Ectodermal cell (in vitro differentiated cells): ENCODE data around the gene PDE6D. TPM values are rescaled to one million over a fixed set of nuclear protein-coding genes. Genes with fewer than 3 reads are reported as not detected.
A peak's percentile ranks its signal among the peaks of the same experiment; 100 is the strongest.

Source experiments
- H3K27ac ChIP-seq: 2 replicates; pipeline ENCODE4 v1.7.0; 2013; ENCODE audit warnings: mild to moderate bottlenecking, low read depth, low read length; ENCODE audit not compliant: insufficient read depth, poor library complexity, severe bottlenecking
- H3K27me3 ChIP-seq: 2 replicates; pipeline ENCODE4 v1.7.0; 2013; ENCODE audit warnings: mild to moderate bottlenecking, low read length; ENCODE audit not compliant: insufficient read depth, control insufficient read depth, poor library complexity, severe bottlenecking
- H3K36me3 ChIP-seq: one replicate; pipeline ENCODE4 v1.7.0; 2013; ENCODE audit warnings: low read length; ENCODE audit not compliant: control insufficient read depth, insufficient read depth
- H3K4me1 ChIP-seq: one replicate; pipeline ENCODE4 v1.7.0; 2013; ENCODE audit warnings: low read length; ENCODE audit not compliant: control insufficient read depth, insufficient read depth
- H3K4me3 ChIP-seq: 2 replicates; pipeline ENCODE4 v1.7.0; 2013; ENCODE audit warnings: low read depth, low read length, control low read depth; ENCODE audit not compliant: insufficient read depth
- H3K9me3 ChIP-seq: 2 replicates; pipeline ENCODE4 v1.7.0; 2013; ENCODE audit warnings: mild to moderate bottlenecking, low read length, moderate library complexity; ENCODE audit not compliant: control insufficient read depth
- WGBS, 2 experiments: methylation state at CpG; one replicate each; pipeline ENCODE4 v1.1.7; 2013; ENCODE audit warnings: missing lambda C conversion rate in 2 of 2; 5-methylcytosine and 5-hydroxymethylcytosine counted together
- polyA plus RNA-seq, 4 experiments: library from polyadenylated mRNA; stranded (reverse); fragments of 50-300 nt; gene quantifications; one replicate each; pipeline ENCODE4 v1.2.3, GENCODE V29; 2013

PDE6D gene
- polyA plus RNA-seq (2013, experiment 1 of 4): 38.1 TPM
- polyA plus RNA-seq (2013, experiment 2 of 4): 33.7 TPM
- 37.0 TPM for polyA plus RNA-seq (2013, experiment 3 of 4)
- 39.5 TPM for polyA plus RNA-seq (2013, experiment 4 of 4)

- H3K9me3 ChIP-seq: no peaks in the 10 kb centered on the region
- no peaks in the 10 kb centered on the region for H3K36me3 ChIP-seq
- H3K27me3 ChIP-seq: peaks cover 10% of the 10 kb centered on the region
- 0% methylated on average over 67 of the region's 67 CpGs for WGBS, 2 experiments
- H3K4me3 ChIP-seq: peak within 1 kb of the TSS; percentile 84
- peaks cover 4% of the 10 kb centered on the region for H3K4me1 ChIP-seq
- no peak within 1 kb of the TSS for H3K27ac ChIP-seq
Observed at GRCh38 chr2:231780909-231781797, at the start of gene PDE6D. PDE6D (minus strand) TSS chr2:231781282; CDS start chr2:231781114, 168 bp downstream.

DNA sequence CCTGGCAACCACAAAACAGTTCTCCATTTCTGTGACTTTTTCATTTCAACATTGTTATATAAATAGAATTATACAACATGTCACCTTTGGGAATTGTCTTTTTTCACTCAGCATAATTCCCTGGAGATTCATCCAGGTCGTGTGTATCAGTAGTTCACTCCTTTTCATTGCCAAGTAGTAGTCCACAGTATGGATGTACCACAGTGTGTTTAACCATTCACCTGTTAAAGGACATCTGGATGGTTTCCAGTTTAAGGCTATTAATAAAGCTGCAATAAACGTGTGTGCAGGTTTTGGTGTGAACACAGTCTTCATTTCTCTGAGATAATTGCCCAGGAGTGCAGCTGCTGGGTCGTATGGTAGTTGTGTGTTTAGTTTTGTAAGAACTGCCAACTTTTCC, 40.8 kb upstream of the PDE6D start:
- Histone ChIP-seq H3K36me3 (no peaks in the 10 kb centered on the region), H3K9me3 (peaks cover 5% of the 10 kb centered on the region), H3K4me1 (no peaks in the 10 kb centered on the region), H3K27me3 (no peaks in the 10 kb centered on the region), H3K4me3 (no peak overlapping the region), H3K27ac (no peak overlapping the region)
- 50 to 60% methylated on average over 3 of the region's 3 CpGs for WGBS, 2 experiments

DNA sequence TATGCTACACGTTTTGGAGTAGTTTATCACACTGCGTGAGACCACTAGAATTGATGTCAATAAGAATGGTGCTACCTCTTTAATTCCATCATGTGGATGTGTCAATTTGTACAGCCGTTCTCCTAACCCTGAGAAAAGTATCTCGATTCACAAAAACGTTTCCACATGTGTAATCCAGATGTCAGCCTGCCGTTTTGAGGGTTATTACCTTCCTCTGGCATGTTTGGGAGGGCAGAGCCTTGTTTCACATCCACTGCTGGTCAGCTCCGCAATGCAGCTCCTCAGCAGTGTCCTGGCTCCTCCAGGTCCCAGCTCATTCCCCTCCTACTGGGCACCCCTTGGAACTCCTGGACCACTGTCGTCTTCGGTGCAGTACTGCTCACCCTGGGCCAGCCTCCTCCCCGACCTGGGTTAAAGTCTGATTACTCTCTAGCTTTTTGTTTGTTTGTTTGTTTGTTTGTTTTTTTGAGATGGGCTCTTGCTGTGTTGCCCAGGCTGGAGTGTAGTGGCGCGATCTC, 39.8 kb upstream of the PDE6D start:
- no peak overlapping the region for H3K27ac ChIP-seq
- H3K4me1 ChIP-seq: no peaks in the 10 kb centered on the region
- H3K27me3 ChIP-seq: no peaks in the 10 kb centered on the region
- WGBS, 2 experiments: 80 to 84% methylated on average over 12 of the region's 12 CpGs
- peaks cover 5% of the 10 kb centered on the region for H3K9me3 ChIP-seq
- no peaks in the 10 kb centered on the region for H3K36me3 ChIP-seq
- H3K4me3 ChIP-seq: no peak overlapping the region

DNA sequence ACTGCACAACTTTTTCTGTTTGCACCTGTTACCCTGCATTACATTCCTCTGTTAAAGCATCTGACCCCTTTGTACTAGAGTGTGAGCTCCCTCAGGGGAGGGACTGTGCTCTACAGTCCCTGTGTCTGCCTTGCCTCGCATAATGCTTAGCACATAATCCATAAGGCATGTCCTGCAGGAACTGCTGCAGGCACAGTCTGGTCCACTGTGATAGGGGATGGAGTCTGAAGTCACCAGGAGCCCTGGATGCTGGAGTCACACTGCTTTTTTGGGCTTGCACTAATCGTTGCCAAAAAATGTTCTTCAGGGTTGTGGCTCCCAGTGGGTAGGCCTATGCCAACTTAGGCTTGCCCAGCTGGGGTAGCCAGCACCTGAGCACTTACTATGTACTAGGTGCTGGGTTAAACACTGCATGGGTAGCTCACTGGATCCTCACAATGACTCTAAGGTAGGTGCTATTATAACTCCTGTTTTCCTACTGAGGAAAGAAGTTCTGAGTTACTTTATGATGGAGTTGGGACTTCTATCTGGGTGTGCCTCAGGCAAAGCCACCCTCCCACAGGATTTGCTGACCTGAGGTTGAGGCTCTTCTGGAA, 38.5 kb upstream of the PDE6D start:
- 82 to 84% methylated on average over 2 of the region's 2 CpGs for WGBS, 2 experiments
- no peaks in the 10 kb centered on the region for H3K4me1 ChIP-seq
- no peaks in the 10 kb centered on the region for H3K27me3 ChIP-seq
- H3K27ac ChIP-seq: no peak overlapping the region
- H3K36me3 ChIP-seq: no peaks in the 10 kb centered on the region
- peaks cover 5% of the 10 kb centered on the region for H3K9me3 ChIP-seq
- H3K4me3 ChIP-seq: no peak overlapping the region

DNA sequence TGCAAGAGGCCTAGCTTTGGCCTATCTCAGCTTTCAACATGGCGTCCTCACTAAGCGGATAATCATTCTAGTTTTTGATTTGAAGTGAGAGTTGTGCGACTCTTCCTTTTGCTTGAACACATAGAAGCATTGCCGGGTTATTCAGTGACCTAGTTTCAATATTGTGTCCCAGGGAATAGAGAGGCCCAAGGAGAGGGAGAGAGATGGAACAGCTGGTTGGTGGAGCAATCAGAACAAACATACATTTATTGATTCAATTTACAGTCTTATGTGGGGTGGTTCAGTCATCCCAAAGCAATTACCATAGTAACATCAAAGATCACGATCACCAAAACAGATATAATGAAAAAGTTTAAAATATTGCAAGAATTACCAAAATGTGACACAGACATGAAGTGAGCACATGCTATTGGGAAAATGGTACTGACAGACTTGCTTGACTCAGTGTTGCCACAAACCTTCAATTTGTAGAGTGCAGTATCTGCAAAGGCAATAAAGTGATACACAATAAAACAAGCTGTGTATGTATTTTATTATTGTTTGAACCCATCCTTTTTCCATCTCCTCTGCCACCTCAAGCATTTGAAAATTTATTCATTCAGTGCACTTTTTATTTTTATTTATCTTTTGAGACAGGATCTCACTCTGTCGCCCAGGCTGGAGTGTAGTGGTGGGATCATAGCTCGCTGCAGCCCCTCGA, 35.4 kb upstream of the PDE6D start:
- 93 to 95% methylated on average over 7 to 8 of the region's 8 CpGs for WGBS, 2 experiments
- no peak overlapping the region for H3K4me3 ChIP-seq

DNA sequence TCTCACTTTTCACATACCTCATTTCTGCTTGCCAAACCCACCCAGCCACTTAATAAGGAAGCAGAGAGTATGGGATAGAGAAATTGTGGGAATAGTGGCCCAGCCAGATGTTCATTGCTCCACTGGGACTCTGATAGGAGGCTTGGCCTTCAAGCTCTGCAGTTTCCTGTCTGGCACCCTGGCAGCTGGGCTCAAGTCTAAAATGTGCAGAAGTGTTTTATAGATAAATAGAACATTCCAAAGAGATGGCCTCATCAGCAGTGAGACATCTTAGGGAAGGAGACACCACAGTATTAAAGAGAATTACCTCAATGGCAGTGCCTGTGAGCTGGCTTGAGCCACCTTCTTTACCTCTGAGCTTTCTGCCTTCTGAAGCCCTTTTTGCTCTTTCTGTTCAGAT, 29.8 kb upstream of the PDE6D start:
- no peak overlapping the region for H3K27ac ChIP-seq
- no peak overlapping the region for H3K4me3 ChIP-seq
- H3K27me3 ChIP-seq: no peaks in the 10 kb centered on the region
- H3K36me3 ChIP-seq: peaks cover 18% of the 10 kb centered on the region
- H3K9me3 ChIP-seq: no peaks in the 10 kb centered on the region
- H3K4me1 ChIP-seq: no peaks in the 10 kb centered on the region

More for the DNA sequence above, 35.4 kb upstream of the PDE6D start:
- Histone ChIP-seq H3K27me3 (no peaks in the 10 kb centered on the region), H3K4me1 (no peaks in the 10 kb centered on the region), H3K9me3 (no peaks in the 10 kb centered on the region), H3K36me3 (no peaks in the 10 kb centered on the region), H3K27ac (no peak overlapping the region)

- no peaks in the 10 kb centered on the region for H3K9me3 ChIP-seq
- H3K36me3 ChIP-seq: peaks cover 18% of the 10 kb centered on the region
- no peaks in the 10 kb centered on the region for H3K4me1 ChIP-seq
- no peak overlapping the region for H3K27ac ChIP-seq
- no peaks in the 10 kb centered on the region for H3K27me3 ChIP-seq
- 87 to 89% methylated on average over 2 of the region's 2 CpGs for WGBS, 2 experiments
- no peak overlapping the region for H3K4me3 ChIP-seq
Observed at GRCh38 chr2:231807020-231807419, 25.9 kb upstream of the PDE6D start.

DNA sequence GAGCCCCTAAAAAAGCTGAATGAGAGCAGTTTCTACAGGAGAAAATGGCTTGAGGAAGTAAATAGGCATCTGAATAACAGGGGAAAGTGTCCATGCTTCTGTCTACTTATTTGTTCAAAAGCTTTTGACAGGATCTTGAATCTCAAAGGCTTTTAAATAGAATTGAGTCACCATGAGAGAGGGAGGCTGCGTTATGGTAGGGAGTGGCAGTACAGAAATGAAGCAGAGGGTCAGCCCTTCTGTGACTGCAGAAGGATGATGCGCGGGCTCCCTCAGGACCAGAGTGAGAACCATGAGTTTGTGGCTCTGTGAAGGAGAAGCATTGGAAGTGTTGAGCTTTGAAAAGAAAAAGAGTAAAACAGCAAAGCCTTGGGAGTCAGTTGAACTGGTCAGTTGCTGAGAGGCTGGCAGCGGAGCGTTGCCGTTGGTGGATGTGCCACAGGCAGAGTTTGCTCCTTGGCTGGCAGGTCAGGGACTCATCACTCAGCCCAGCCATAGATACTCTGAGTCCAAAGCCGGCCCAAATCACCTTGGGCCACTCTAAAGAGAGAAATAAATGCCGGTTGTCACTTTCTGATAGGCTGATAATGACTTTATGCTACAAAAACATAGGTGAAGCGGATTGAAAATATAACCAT, 22.5 kb upstream of the PDE6D start:
- Histone ChIP-seq H3K27ac (no peak overlapping the region), H3K4me1 (no peaks in the 10 kb centered on the region), H3K27me3 (no peaks in the 10 kb centered on the region), H3K36me3 (peaks cover 14% of the 10 kb centered on the region), H3K9me3 (no peaks in the 10 kb centered on the region), H3K4me3 (no peak overlapping the region)
- WGBS, 2 experiments: 96 to 97% methylated on average over 9 of the region's 9 CpGs

DNA sequence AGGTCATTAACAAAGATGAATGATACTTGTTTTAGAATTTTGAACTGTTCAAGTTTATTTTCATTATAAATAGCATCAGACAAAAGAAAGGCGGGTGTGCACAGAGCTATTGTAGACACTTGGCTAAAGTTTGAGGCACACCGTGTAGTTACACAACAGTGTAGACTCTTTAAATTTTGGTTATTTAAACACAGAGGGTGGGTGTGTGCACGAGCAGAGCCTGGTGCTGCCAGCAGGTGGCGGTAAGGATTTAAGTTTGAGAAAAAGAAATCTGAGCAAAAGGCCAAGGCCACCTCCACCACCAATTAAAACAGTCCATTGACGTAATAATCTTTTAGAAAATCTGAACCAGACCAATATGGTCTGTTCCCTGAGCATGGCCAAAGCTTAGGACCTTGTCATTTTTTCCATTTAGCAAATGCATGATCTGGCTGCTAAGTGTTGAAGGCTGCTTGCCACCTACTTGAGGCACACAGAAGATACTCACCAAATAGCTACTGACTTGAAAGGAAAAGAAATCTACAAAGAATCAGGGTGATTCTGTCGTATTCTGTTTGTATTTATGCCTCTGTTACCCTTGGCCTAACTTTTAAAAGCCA, 19.5 kb upstream of the PDE6D start:
- H3K9me3 ChIP-seq: no peaks in the 10 kb centered on the region
- no peaks in the 10 kb centered on the region for H3K4me1 ChIP-seq
- no peak overlapping the region for H3K4me3 ChIP-seq
- 65 to 71% methylated on average over 6 of the region's 6 CpGs for WGBS, 2 experiments
- H3K36me3 ChIP-seq: no peaks in the 10 kb centered on the region
- no peak overlapping the region for H3K27ac ChIP-seq
- H3K27me3 ChIP-seq: no peaks in the 10 kb centered on the region
